Spleen (tissue), 7 donors: ENCODE measurements around the gene KAT7.

Source experiments
- POLR2A ChIP-seq, 3 donors: fragments of 450-650 bp; IDR thresholded peaks; one replicate each; pipeline ENCODE4 v1.5.1; 2017; ENCODE audit warnings: antibody characterized with exemption in 3 of 3, mild to moderate bottlenecking in 1 of 3
- TF ChIP-seq, protein P1 (sequence below), 11 experiments: fragments of 200-600 bp in 7 of 11; fragments of 450-650 bp in 4 of 11; sonication (generic) in 4 of 11; IDR thresholded peaks in 8 of 11; conservative IDR thresholded peaks in 3 of 11; 1 replicate in 7 of 11; 2 replicates in 4 of 11; pipeline versions ENCODE4 v1.4.0 to v1.8.0; 2016 to 2021; ENCODE audit warnings: antibody characterized with exemption in 11 of 11, inconsistent platforms in 4 of 11, mild to moderate bottlenecking in 1 of 11
- donor health status: DM: no; HTN: no; CAD: no; lungs with moderate emphysema.
- donor health status: DM: no; HTN: no; CAD: no.
- donor health status: DM: no; HTN: no; CAD: no.

DNA sequence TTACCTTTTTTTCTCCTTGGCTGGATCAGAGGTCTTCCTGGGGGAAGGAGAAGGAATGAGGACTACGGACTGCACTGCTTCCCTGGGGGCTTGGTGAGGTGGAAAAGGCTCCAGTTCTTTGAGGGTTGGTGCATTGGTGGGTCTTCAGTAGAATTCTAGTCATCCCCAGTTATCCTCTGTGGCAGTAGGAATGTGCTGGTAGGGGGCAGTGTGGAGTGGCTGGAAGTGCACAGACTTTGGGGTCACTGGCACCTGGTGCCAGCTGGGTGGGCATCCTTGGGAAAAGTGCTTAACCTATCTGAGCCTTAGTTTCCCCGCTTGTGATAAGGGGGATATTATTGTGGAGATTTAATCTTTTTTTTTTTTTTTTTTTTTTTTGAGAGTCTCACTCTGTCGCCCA is 53.1 kb downstream of the KAT7 start:
- TF ChIP-seq POLR2A (IDR thresholded peaks at IDR 0.05) = no peak
- TF ChIP-seq, protein P1, sequence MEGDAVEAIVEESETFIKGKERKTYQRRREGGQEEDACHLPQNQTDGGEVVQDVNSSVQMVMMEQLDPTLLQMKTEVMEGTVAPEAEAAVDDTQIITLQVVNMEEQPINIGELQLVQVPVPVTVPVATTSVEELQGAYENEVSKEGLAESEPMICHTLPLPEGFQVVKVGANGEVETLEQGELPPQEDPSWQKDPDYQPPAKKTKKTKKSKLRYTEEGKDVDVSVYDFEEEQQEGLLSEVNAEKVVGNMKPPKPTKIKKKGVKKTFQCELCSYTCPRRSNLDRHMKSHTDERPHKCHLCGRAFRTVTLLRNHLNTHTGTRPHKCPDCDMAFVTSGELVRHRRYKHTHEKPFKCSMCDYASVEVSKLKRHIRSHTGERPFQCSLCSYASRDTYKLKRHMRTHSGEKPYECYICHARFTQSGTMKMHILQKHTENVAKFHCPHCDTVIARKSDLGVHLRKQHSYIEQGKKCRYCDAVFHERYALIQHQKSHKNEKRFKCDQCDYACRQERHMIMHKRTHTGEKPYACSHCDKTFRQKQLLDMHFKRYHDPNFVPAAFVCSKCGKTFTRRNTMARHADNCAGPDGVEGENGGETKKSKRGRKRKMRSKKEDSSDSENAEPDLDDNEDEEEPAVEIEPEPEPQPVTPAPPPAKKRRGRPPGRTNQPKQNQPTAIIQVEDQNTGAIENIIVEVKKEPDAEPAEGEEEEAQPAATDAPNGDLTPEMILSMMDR (IDR thresholded peaks at IDR 0.05 in 8 of 11, conservative IDR thresholded peaks at IDR 0.05 in 3 of 11) = no peak
